ENCODE results near the gene CCNG1. TPM values are rescaled to one million over a fixed set of nuclear protein-coding genes. Genes with fewer than 3 reads are reported as not detected.
A peak's percentile ranks its signal among the peaks of the same experiment; 100 is the strongest.

The CCNG1 gene
- total and polyA plus RNA-seq, 4 donors, result 31.2 to 130 (median 64.5) TPM

DNA sequence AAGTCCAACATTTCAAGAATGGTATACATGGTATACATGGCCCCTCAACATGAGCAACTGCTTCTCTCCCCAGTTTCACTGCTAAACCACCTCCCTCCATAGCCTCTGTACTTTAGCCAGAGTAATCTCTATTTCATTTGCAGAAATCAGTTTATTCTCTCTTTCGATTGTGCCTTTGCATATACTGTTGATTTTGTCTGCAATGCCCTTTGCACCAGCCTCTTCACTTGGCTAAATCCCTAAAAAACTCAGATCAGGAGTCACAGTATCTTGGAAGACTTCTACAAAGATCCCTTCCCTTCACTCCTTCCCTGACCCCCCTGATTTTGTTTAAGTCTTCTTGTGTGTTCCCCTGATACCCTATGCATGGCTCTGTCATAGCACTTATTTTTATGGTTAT, 4.9 kb upstream of the CCNG1 start:
- no peaks in the 10 kb centered on the region for H3K27me3 ChIP-seq (ENCODE audit: control insufficient read depth in 3 of 3, insufficient read depth in 3 of 3, low read length in 2 of 3)
- ATAC-seq (ENCODE audit: insufficient read depth, low FRiP score) (no peak), DNase-seq (no peak)
- 91 to 98% methylated on average over 1 of the region's 1 CpG for WGBS, 2 donors
- no peaks in the 10 kb centered on the region for H3K36me3 ChIP-seq (ENCODE audit: control insufficient read depth in 4 of 4, insufficient read depth in 4 of 4, low read length in 4 of 4)
- peaks cover 0 to 7% (median 0%) of the 10 kb centered on the region in 5 donors for H3K4me1 ChIP-seq (ENCODE audit: control insufficient read depth in 5 of 5, insufficient read depth in 5 of 5, low read length in 5 of 5)
- no peak overlapping the region for H3K4me3 ChIP-seq
- TF ChIP-seq, protein P1, sequence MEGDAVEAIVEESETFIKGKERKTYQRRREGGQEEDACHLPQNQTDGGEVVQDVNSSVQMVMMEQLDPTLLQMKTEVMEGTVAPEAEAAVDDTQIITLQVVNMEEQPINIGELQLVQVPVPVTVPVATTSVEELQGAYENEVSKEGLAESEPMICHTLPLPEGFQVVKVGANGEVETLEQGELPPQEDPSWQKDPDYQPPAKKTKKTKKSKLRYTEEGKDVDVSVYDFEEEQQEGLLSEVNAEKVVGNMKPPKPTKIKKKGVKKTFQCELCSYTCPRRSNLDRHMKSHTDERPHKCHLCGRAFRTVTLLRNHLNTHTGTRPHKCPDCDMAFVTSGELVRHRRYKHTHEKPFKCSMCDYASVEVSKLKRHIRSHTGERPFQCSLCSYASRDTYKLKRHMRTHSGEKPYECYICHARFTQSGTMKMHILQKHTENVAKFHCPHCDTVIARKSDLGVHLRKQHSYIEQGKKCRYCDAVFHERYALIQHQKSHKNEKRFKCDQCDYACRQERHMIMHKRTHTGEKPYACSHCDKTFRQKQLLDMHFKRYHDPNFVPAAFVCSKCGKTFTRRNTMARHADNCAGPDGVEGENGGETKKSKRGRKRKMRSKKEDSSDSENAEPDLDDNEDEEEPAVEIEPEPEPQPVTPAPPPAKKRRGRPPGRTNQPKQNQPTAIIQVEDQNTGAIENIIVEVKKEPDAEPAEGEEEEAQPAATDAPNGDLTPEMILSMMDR (IDR thresholded peaks at IDR 0.05; ENCODE audit: control extremely low read depth, extremely low read depth), result no peak
- H3K9ac ChIP-seq (ENCODE audit: insufficient read depth in 1 of 2, low read length in 2 of 2), result no peak overlapping the region
- H3K27ac ChIP-seq (ENCODE audit: low read depth in 1 of 2, low read length in 1 of 2), result no peak overlapping the region
- no peaks in the 10 kb centered on the region for H3K9me3 ChIP-seq (ENCODE audit: control insufficient read depth in 4 of 4, insufficient read depth in 3 of 4, low read length in 3 of 4)

DNA sequence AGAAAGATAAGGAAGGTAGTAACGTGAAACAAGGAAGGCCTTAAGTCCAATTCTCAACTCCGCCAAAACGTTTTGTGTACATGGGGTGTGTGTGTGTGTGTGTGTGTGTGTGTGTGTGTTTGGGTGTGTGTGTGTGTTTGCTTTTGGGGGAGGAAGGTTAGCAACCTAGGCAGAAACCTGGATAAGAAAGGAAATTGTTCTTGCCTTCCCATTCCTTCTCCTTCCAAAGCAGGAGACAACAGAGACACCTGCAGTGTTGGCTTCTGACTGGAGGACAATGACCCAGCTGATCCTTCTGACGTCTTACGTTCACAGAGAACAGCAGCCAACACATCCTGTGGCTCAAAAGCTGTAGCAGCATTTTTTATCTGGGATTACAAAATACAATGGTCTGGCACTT, 4.1 kb upstream of the CCNG1 start:
- no peaks in the 10 kb centered on the region for H3K27me3 ChIP-seq (ENCODE audit: control insufficient read depth in 3 of 3, insufficient read depth in 3 of 3, low read length in 2 of 3)
- no peak for ATAC-seq (ENCODE audit: insufficient read depth, low FRiP score)
- H3K4me1 ChIP-seq (ENCODE audit: control insufficient read depth in 5 of 5, insufficient read depth in 5 of 5, low read length in 5 of 5), result peaks cover 0 to 7% (median 0%) of the 10 kb centered on the region in 5 donors
- H3K4me3 ChIP-seq, result no peak overlapping the region
- H3K9ac ChIP-seq (ENCODE audit: insufficient read depth in 1 of 2, low read length in 2 of 2), result no peak overlapping the region
- no peak overlapping the region for H3K27ac ChIP-seq (ENCODE audit: low read depth in 1 of 2, low read length in 1 of 2)
- WGBS, 2 donors, result 43 to 52% methylated on average over 5 of the region's 5 CpGs
- DNase-seq, result no peak
- TF ChIP-seq, protein P1 (IDR thresholded peaks at IDR 0.05; ENCODE audit: control extremely low read depth, extremely low read depth), result no peak
- no peaks in the 10 kb centered on the region for H3K9me3 ChIP-seq (ENCODE audit: control insufficient read depth in 4 of 4, insufficient read depth in 3 of 4, low read length in 3 of 4)
- H3K36me3 ChIP-seq (ENCODE audit: control insufficient read depth in 4 of 4, insufficient read depth in 4 of 4, low read length in 4 of 4), result no peaks in the 10 kb centered on the region

DNA sequence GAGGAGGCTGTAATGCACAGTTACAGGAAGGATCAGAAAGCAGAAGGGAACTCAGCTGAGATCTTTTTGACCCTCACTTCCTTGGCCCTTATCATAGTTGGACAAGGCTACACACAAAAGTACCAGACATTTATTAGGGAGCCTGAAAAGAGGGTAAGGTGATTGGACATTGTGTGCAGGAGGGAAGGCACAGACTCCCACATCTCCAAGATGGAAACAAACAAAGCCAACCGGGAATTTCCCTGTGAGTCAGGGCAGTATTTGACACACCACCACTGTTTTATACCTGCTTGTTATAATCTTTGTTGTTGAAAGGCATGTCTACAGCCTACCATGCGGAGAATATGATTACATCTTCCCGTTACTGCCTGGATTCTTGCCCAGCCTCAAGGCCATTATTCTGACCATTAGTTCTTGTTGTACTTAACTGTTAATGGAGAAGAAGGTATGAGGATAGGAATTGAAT, 3.0 kb upstream of the CCNG1 start:
- Histone ChIP-seq H3K27ac (ENCODE audit: low read depth in 1 of 2, low read length in 1 of 2) (no peak overlapping the region), H3K4me3 (no peak overlapping the region), H3K9ac (ENCODE audit: insufficient read depth in 1 of 2, low read length in 2 of 2) (no peak overlapping the region), H3K9me3 (ENCODE audit: control insufficient read depth in 4 of 4, insufficient read depth in 3 of 4, low read length in 3 of 4) (no peaks in the 10 kb centered on the region), H3K4me1 (ENCODE audit: control insufficient read depth in 5 of 5, insufficient read depth in 5 of 5, low read length in 5 of 5) (peaks cover 0 to 17% (median 6%) of the 10 kb centered on the region in 5 donors), H3K27me3 (ENCODE audit: control insufficient read depth in 3 of 3, insufficient read depth in 3 of 3, low read length in 2 of 3) (no peaks in the 10 kb centered on the region), H3K36me3 (ENCODE audit: control insufficient read depth in 4 of 4, insufficient read depth in 4 of 4, low read length in 4 of 4) (no peaks in the 10 kb centered on the region)
- ATAC-seq (ENCODE audit: insufficient read depth, low FRiP score) (no peak), DNase-seq (no peak)
- 51 to 73% methylated on average over 3 of the region's 3 CpGs for WGBS, 2 donors
- TF ChIP-seq, protein P1 (IDR thresholded peaks at IDR 0.05; ENCODE audit: control extremely low read depth, extremely low read depth), result no peak

DNA sequence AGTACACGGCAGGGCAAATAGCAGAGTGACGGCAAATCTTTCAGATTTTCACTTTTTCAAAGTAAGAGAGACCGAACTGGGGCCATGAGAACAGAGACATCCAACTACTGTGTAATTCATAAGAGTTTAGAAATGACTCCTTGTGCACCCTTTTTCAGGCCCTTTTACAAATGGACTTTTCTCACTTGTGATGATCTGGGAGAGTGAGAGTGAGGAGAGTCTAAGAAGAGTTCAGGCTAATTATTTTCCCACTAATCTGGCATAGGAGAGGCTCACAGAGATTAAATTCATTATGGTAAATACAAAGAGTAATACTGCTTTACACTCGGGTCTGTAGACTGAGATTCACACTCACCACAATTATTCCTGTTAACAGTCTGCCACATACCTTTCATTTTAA, 880 bp upstream of the CCNG1 start:
- H3K9me3 ChIP-seq (ENCODE audit: control insufficient read depth in 4 of 4, insufficient read depth in 3 of 4, low read length in 3 of 4), result no peaks in the 10 kb centered on the region
- H3K9ac ChIP-seq (ENCODE audit: insufficient read depth in 1 of 2, low read length in 2 of 2), result no peak overlapping the region
- H3K4me3 ChIP-seq, result no peak overlapping the region
- H3K27ac ChIP-seq (ENCODE audit: low read depth in 1 of 2, low read length in 1 of 2), result peak overlapping the region in 1 of 2 donors; percentile 70
- ATAC-seq (ENCODE audit: insufficient read depth, low FRiP score), result no peak
- DNase-seq, result peak in 1 of 3 donors; percentile 13
- no peaks in the 10 kb centered on the region for H3K27me3 ChIP-seq (ENCODE audit: control insufficient read depth in 3 of 3, insufficient read depth in 3 of 3, low read length in 2 of 3)
- TF ChIP-seq, protein P1 (IDR thresholded peaks at IDR 0.05; ENCODE audit: control extremely low read depth, extremely low read depth), result no peak
- WGBS, 2 donors, result 82 to 86% methylated on average over 4 of the region's 4 CpGs
- H3K36me3 ChIP-seq (ENCODE audit: control insufficient read depth in 4 of 4, insufficient read depth in 4 of 4, low read length in 4 of 4), result peaks cover 0 to 14% (median under 1%) of the 10 kb centered on the region in 4 donors
- peaks cover 0 to 19% (median 12%) of the 10 kb centered on the region in 5 donors for H3K4me1 ChIP-seq (ENCODE audit: control insufficient read depth in 5 of 5, insufficient read depth in 5 of 5, low read length in 5 of 5)
